Measurements from ENCODE around the gene PHACTR4.

PHACTR4 gene

GRCh38 chr1:28480308-28480707 is 110.8 kb downstream of the PHACTR4 start:
- no peaks in the 10 kb centered on the region for H3K27me3 ChIP-seq (ENCODE audit: control insufficient read depth, insufficient read depth, low read length, poor library complexity, severe bottlenecking)
- no peaks in the 10 kb centered on the region for H3K4me1 ChIP-seq (ENCODE audit: control insufficient read depth, insufficient read depth, low read length)
- H3K27ac ChIP-seq (ENCODE audit: insufficient read depth, low read depth, low read length, poor library complexity, severe bottlenecking) = no peak overlapping the region
- H3K4me3 ChIP-seq (ENCODE audit: insufficient read depth, low read depth, low read length) = no peak overlapping the region
- peaks cover 41% of the 10 kb centered on the region for H3K36me3 ChIP-seq (ENCODE audit: control insufficient read depth, insufficient read depth, low read length)
- 96 to 98% methylated on average over 5 of the region's 5 CpGs for WGBS, 2 experiments
- H3K9me3 ChIP-seq (ENCODE audit: control insufficient read depth, low read length) = no peaks in the 10 kb centered on the region

- 88 to 90% methylated on average over 3 of the region's 3 CpGs for WGBS, 2 experiments
- Histone ChIP-seq H3K9me3 (ENCODE audit: control insufficient read depth, low read length) (no peaks in the 10 kb centered on the region), H3K36me3 (ENCODE audit: control insufficient read depth, insufficient read depth, low read length) (peaks cover 40% of the 10 kb centered on the region)
Observed at GRCh38 chr1:28482138-28482537, 112.6 kb downstream of the PHACTR4 start.

GRCh38 chr1:28482702-28483101 is 113.2 kb downstream of the PHACTR4 start:
- H3K27me3 ChIP-seq (ENCODE audit: control insufficient read depth, insufficient read depth, low read length, poor library complexity, severe bottlenecking) = no peaks in the 10 kb centered on the region
- H3K9me3 ChIP-seq (ENCODE audit: control insufficient read depth, low read length) = no peaks in the 10 kb centered on the region
- H3K27ac ChIP-seq (ENCODE audit: insufficient read depth, low read depth, low read length, poor library complexity, severe bottlenecking) = no peak overlapping the region
- 92 to 97% methylated on average over 2 of the region's 2 CpGs for WGBS, 2 experiments
- H3K4me3 ChIP-seq (ENCODE audit: insufficient read depth, low read depth, low read length) = no peak overlapping the region
- no peaks in the 10 kb centered on the region for H3K4me1 ChIP-seq (ENCODE audit: control insufficient read depth, insufficient read depth, low read length)
- peaks cover 40% of the 10 kb centered on the region for H3K36me3 ChIP-seq (ENCODE audit: control insufficient read depth, insufficient read depth, low read length)

More at GRCh38 chr1:28482138-28482537, 112.6 kb downstream of the PHACTR4 start:
- H3K4me3 ChIP-seq (ENCODE audit: insufficient read depth, low read depth, low read length) = no peak overlapping the region
- H3K27me3 ChIP-seq (ENCODE audit: control insufficient read depth, insufficient read depth, low read length, poor library complexity, severe bottlenecking) = no peaks in the 10 kb centered on the region
- no peak overlapping the region for H3K27ac ChIP-seq (ENCODE audit: insufficient read depth, low read depth, low read length, poor library complexity, severe bottlenecking)
- H3K4me1 ChIP-seq (ENCODE audit: control insufficient read depth, insufficient read depth, low read length) = no peaks in the 10 kb centered on the region

- Histone ChIP-seq H3K36me3 (ENCODE audit: control insufficient read depth, insufficient read depth, low read length) (peaks cover 29% of the 10 kb centered on the region), H3K27me3 (ENCODE audit: control insufficient read depth, insufficient read depth, low read length, poor library complexity, severe bottlenecking) (no peaks in the 10 kb centered on the region), H3K4me1 (ENCODE audit: control insufficient read depth, insufficient read depth, low read length) (no peaks in the 10 kb centered on the region), H3K9me3 (ENCODE audit: control insufficient read depth, low read length) (no peaks in the 10 kb centered on the region), H3K4me3 (ENCODE audit: insufficient read depth, low read depth, low read length) (no peak overlapping the region), H3K27ac (ENCODE audit: insufficient read depth, low read depth, low read length, poor library complexity, severe bottlenecking) (no peak overlapping the region)
- 98 to 100% methylated on average over 1 of the region's 1 CpG for WGBS, 2 experiments
Observed at GRCh38 chr1:28494737-28495136, 125.2 kb downstream of the PHACTR4 start.

GRCh38 chr1:28499553-28499952 is 130.0 kb downstream of the PHACTR4 start:
- Histone ChIP-seq H3K27ac (ENCODE audit: insufficient read depth, low read depth, low read length, poor library complexity, severe bottlenecking) (peak overlapping the region; percentile 8), H3K36me3 (ENCODE audit: control insufficient read depth, insufficient read depth, low read length) (peaks cover 14% of the 10 kb centered on the region), H3K4me1 (ENCODE audit: control insufficient read depth, insufficient read depth, low read length) (no peaks in the 10 kb centered on the region), H3K4me3 (ENCODE audit: insufficient read depth, low read depth, low read length) (no peak overlapping the region), H3K9me3 (ENCODE audit: control insufficient read depth, low read length) (no peaks in the 10 kb centered on the region), H3K27me3 (ENCODE audit: control insufficient read depth, insufficient read depth, low read length, poor library complexity, severe bottlenecking) (no peaks in the 10 kb centered on the region)
- WGBS, 2 experiments = 94 to 99% methylated on average over 4 of the region's 4 CpGs

GRCh38 chr1:28501925-28502324 is 132.4 kb downstream of the PHACTR4 start:
- H3K27me3 ChIP-seq (ENCODE audit: control insufficient read depth, insufficient read depth, low read length, poor library complexity, severe bottlenecking) = no peaks in the 10 kb centered on the region
- H3K36me3 ChIP-seq (ENCODE audit: control insufficient read depth, insufficient read depth, low read length) = peaks cover 5% of the 10 kb centered on the region
- H3K4me3 ChIP-seq (ENCODE audit: insufficient read depth, low read depth, low read length) = no peak overlapping the region
- WGBS, 2 experiments = 94 to 96% methylated on average over 4 of the region's 4 CpGs
- H3K4me1 ChIP-seq (ENCODE audit: control insufficient read depth, insufficient read depth, low read length) = no peaks in the 10 kb centered on the region
- H3K9me3 ChIP-seq (ENCODE audit: control insufficient read depth, low read length) = no peaks in the 10 kb centered on the region
- no peak overlapping the region for H3K27ac ChIP-seq (ENCODE audit: insufficient read depth, low read depth, low read length, poor library complexity, severe bottlenecking)

GRCh38 chr1:28503117-28503516 is 133.6 kb downstream of the PHACTR4 start:
- Histone ChIP-seq H3K4me3 (ENCODE audit: insufficient read depth, low read depth, low read length) (no peak overlapping the region), H3K27ac (ENCODE audit: insufficient read depth, low read depth, low read length, poor library complexity, severe bottlenecking) (no peak overlapping the region), H3K27me3 (ENCODE audit: control insufficient read depth, insufficient read depth, low read length, poor library complexity, severe bottlenecking) (no peaks in the 10 kb centered on the region), H3K4me1 (ENCODE audit: control insufficient read depth, insufficient read depth, low read length) (peaks cover 4% of the 10 kb centered on the region), H3K36me3 (ENCODE audit: control insufficient read depth, insufficient read depth, low read length) (peaks cover under 1% of the 10 kb centered on the region), H3K9me3 (ENCODE audit: control insufficient read depth, low read length) (no peaks in the 10 kb centered on the region)
- 84 to 89% methylated on average over 2 of the region's 3 CpGs for WGBS, 2 experiments

- H3K27me3 ChIP-seq (ENCODE audit: control insufficient read depth, insufficient read depth, low read length, poor library complexity, severe bottlenecking) = no peaks in the 10 kb centered on the region
- peak within 1 kb of the TSS; percentile 70 for H3K27ac ChIP-seq (ENCODE audit: insufficient read depth, low read depth, low read length, poor library complexity, severe bottlenecking)
- H3K36me3 ChIP-seq (ENCODE audit: control insufficient read depth, insufficient read depth, low read length) = peaks cover 24% of the 10 kb centered on the region
- H3K4me1 ChIP-seq (ENCODE audit: control insufficient read depth, insufficient read depth, low read length) = peaks cover 17% of the 10 kb centered on the region
- H3K4me3 ChIP-seq (ENCODE audit: insufficient read depth, low read depth, low read length) = peak within 1 kb of the TSS; percentile 93
- no peaks in the 10 kb centered on the region for H3K9me3 ChIP-seq (ENCODE audit: control insufficient read depth, low read length)
- 5% methylated on average over 38 to 39 of the region's 41 CpGs for WGBS, 2 experiments
Observed at GRCh38 chr1:28505406-28506187, 136.1 kb downstream of the PHACTR4 start, which contains the start of gene RCC1. Gene RCC1 (plus strand): TSS chr1:28506043. CDS start chr1:28529867, 23,824 bp downstream.

- H3K4me3 ChIP-seq (ENCODE audit: insufficient read depth, low read depth, low read length) = peak overlapping the region; percentile 93
- H3K4me1 ChIP-seq (ENCODE audit: control insufficient read depth, insufficient read depth, low read length) = peaks cover 17% of the 10 kb centered on the region
- peak overlapping the region; percentile 70 for H3K27ac ChIP-seq (ENCODE audit: insufficient read depth, low read depth, low read length, poor library complexity, severe bottlenecking)
- no peaks in the 10 kb centered on the region for H3K27me3 ChIP-seq (ENCODE audit: control insufficient read depth, insufficient read depth, low read length, poor library complexity, severe bottlenecking)
- no peaks in the 10 kb centered on the region for H3K9me3 ChIP-seq (ENCODE audit: control insufficient read depth, low read length)
- H3K36me3 ChIP-seq (ENCODE audit: control insufficient read depth, insufficient read depth, low read length) = peaks cover 29% of the 10 kb centered on the region
- 1 to 3% methylated on average over 12 to 13 of the region's 14 CpGs for WGBS, 2 experiments
Observed at GRCh38 chr1:28506907-28507246, 137.3 kb downstream of the PHACTR4 start.

GRCh38 chr1:28507247-28507645 is 137.7 kb downstream of the PHACTR4 start:
- H3K36me3 ChIP-seq (ENCODE audit: control insufficient read depth, insufficient read depth, low read length) = peaks cover 29% of the 10 kb centered on the region
- H3K27me3 ChIP-seq (ENCODE audit: control insufficient read depth, insufficient read depth, low read length, poor library complexity, severe bottlenecking) = no peaks in the 10 kb centered on the region
- no peaks in the 10 kb centered on the region for H3K9me3 ChIP-seq (ENCODE audit: control insufficient read depth, low read length)
- 2 to 3% methylated on average over 11 of the region's 11 CpGs for WGBS, 2 experiments
- peak overlapping the region; percentile 93 for H3K4me3 ChIP-seq (ENCODE audit: insufficient read depth, low read depth, low read length)
- H3K4me1 ChIP-seq (ENCODE audit: control insufficient read depth, insufficient read depth, low read length) = peaks cover 17% of the 10 kb centered on the region
- H3K27ac ChIP-seq (ENCODE audit: insufficient read depth, low read depth, low read length, poor library complexity, severe bottlenecking) = peak overlapping the region; percentile 70

Measured in ectodermal cell (in vitro differentiated cells).